ENCODE data around the gene FLNC. TPM values are rescaled to one million over a fixed set of nuclear protein-coding genes. Genes with fewer than 3 reads are reported as not detected.

FLNC gene
- total and polyA plus RNA-seq, 2 of the 13 experiments (the other 11 are each of a cell fraction or from before 2014, with no cell fraction given): 0.02 TPM; not detected in 1

- TF ChIP-seq ZNF580 (CRISPR knock-in tag; IDR thresholded peaks at IDR 0.05; ENCODE audit: borderline replicate concordance, low read depth): 0 out of 2 replicates have a peak, but pooled peaks have one; percentile 26
- no peak for TF ChIP-seq ZNF441 (CRISPR knock-in tag; IDR thresholded peaks at IDR 0.05; ENCODE audit: borderline replicate concordance)
- no peak for TF ChIP-seq BRF2 (CRISPR knock-in tag; IDR thresholded peaks at IDR 0.05)
- TF ChIP-seq ZNF335 (CRISPR knock-in tag; IDR thresholded peaks at IDR 0.05): no peak
- peak; percentile 81 for TF ChIP-seq ZFY (CRISPR knock-in tag; IDR thresholded peaks at IDR 0.05)
- no peak for TF ChIP-seq CBX1 (IDR thresholded peaks at IDR 0.05; ENCODE audit: low read depth)
- TF ChIP-seq CENPBD1 (CRISPR knock-in tag; IDR thresholded peaks at IDR 0.05; ENCODE audit: borderline replicate concordance, low read depth): no peak
- peak; percentile 34; the same call in 1 of the 2 replicates for TF ChIP-seq ZNF556 (CRISPR knock-in tag; IDR thresholded peaks at IDR 0.05; ENCODE audit: borderline replicate concordance)
- TF ChIP-seq SMARCE1 (IDR thresholded peaks at IDR 0.05; ENCODE audit: borderline replicate concordance): no peak
- no peak for TF ChIP-seq DZIP1 (CRISPR knock-in tag; IDR thresholded peaks at IDR 0.05)
- no peak for TF ChIP-seq TBX3 (IDR thresholded peaks at IDR 0.05; ENCODE audit: borderline replicate concordance)
- peak; percentile 70; the same call in 1 of the 2 replicates for TF ChIP-seq ZNF577 (CRISPR knock-in tag; IDR thresholded peaks at IDR 0.05; ENCODE audit: borderline replicate concordance, low read depth)
- no peak for TF ChIP-seq LBX2 (CRISPR knock-in tag; IDR thresholded peaks at IDR 0.05; ENCODE audit: borderline replicate concordance)
- TF ChIP-seq ASH2L (IDR thresholded peaks at IDR 0.05; ENCODE audit: insufficient read length, low read depth, low read length): peak; percentile 39
- TF ChIP-seq SMYD3 (CRISPR knock-in tag; IDR thresholded peaks at IDR 0.05): no peak
- TF ChIP-seq JDP2 (CRISPR knock-in tag; IDR thresholded peaks at IDR 0.05; ENCODE audit: borderline replicate concordance): no peak
- TF ChIP-seq HMGA1 (CRISPR knock-in tag; conservative IDR thresholded peaks at IDR 0.05): no peak
- peak; percentile 54; the same call in 1 of the 2 replicates for TF ChIP-seq ZNF772 (CRISPR knock-in tag; IDR thresholded peaks at IDR 0.05)
- TF ChIP-seq ZBTB14 (CRISPR knock-in tag; IDR thresholded peaks at IDR 0.05): no peak
- TF ChIP-seq MEIS2 (CRISPR knock-in tag; IDR thresholded peaks at IDR 0.05): no peak
- peak; percentile 88 for TF ChIP-seq PHF8 (CRISPR knock-in tag; IDR thresholded peaks at IDR 0.05)
- no peak for TF ChIP-seq NR3C1 (CRISPR knock-in tag; IDR thresholded peaks at IDR 0.05)
- no peak for TF ChIP-seq MXD4 (CRISPR knock-in tag; IDR thresholded peaks at IDR 0.05)
- no peak for TF ChIP-seq TCF7 (IDR thresholded peaks at IDR 0.05; ENCODE audit: low read depth)
Observed at GRCh38 chr7:128862571-128863432, 32.6 kb downstream of the FLNC start, which contains the start of gene ATP6V1F (continued).
